Karpas-422 (cell line): ENCODE measurements around the gene RIPOR2. TPM values are rescaled to one million over a fixed set of nuclear protein-coding genes. Genes with fewer than 3 reads are reported as not detected.

Experiments
- DNase-seq: peaks from one replicate; pipeline ENCODE4 v3.0.0-alpha.2; 2015
- H2AFZ ChIP-seq: fragments of 200-600 bp; sonication (generic); 2 replicates; pipeline ENCODE4 v1.6.1; 2014; ENCODE audit warnings: antibody characterized with exemption, low read length, mixed read lengths
- H3K27ac ChIP-seq: fragments of 200-600 bp; sonication (generic); 2 replicates; pipeline ENCODE4 v1.5.1; 2014; ENCODE audit warnings: mild to moderate bottlenecking, low read length, moderate library complexity
- H3K27me3 ChIP-seq: fragments of 200-600 bp; sonication (generic); 2 replicates; pipeline ENCODE4 v1.6.1; 2014; ENCODE audit warnings: low read length, mixed read lengths
- H3K36me3 ChIP-seq: fragments of 200-600 bp; sonication (generic); 2 replicates; pipeline ENCODE4 v1.6.1; 2014; ENCODE audit warnings: low read length, mixed read lengths; ENCODE audit not compliant: insufficient read depth
- H3K4me1 ChIP-seq: fragments of 200-600 bp; sonication (generic); 2 replicates; pipeline ENCODE4 v1.6.1; 2014; ENCODE audit warnings: mild to moderate bottlenecking, low read length, mixed read lengths
- H3K4me2 ChIP-seq: fragments of 200-600 bp; sonication (generic); 2 replicates; pipeline ENCODE4 v1.6.1; 2014; ENCODE audit warnings: low read length, low read depth, mild to moderate bottlenecking; ENCODE audit not compliant: poor library complexity, severe bottlenecking
- H3K4me3 ChIP-seq: fragments of 200-600 bp; sonication (generic); 2 replicates; pipeline ENCODE4 v1.5.1; 2014; ENCODE audit warnings: mild to moderate bottlenecking, antibody characterized with exemption, low read length, mixed read lengths
- H3K79me2 ChIP-seq: fragments of 200-600 bp; sonication (generic); 2 replicates; pipeline ENCODE4 v1.6.1; 2014; ENCODE audit warnings: mild to moderate bottlenecking, low read length, mixed read lengths
- H3K9ac ChIP-seq: fragments of 200-600 bp; sonication (generic); 2 replicates; pipeline ENCODE4 v1.6.0; 2014; ENCODE audit warnings: low read length
- H3K9me2 ChIP-seq: fragments of 200-600 bp; sonication (generic), shearing (Covaris generic); replicated peaks from 2 replicates; pipeline ENCODE4 v1.6.0; 2014; ENCODE audit warnings: mild to moderate bottlenecking, low read length, moderate library complexity; ENCODE audit not compliant: insufficient read depth
- H3K9me3 ChIP-seq: fragments of 300-700, 200-600 bp; sonication (generic); 2 replicates; pipeline ENCODE4 v1.6.1; 2014; ENCODE audit warnings: low read length, mixed read lengths
- H4K20me1 ChIP-seq: fragments of 200-600 bp; sonication (generic); 2 replicates; pipeline ENCODE4 v1.6.1; 2014; ENCODE audit warnings: mild to moderate bottlenecking, antibody characterized with exemption, low read length, low read depth; ENCODE audit not compliant: insufficient read depth
- total RNA-seq: library from RNA; depleted of rRNA; stranded (reverse); fragments of >200 nt; shearing (Covaris generic); gene quantifications from 2 replicates; pipeline ENCODE4 v1.2.3, GENCODE V29; 2014; ENCODE audit warnings: low replicate concordance

RIPOR2 gene
- total RNA-seq, 1 experiment from 2014 or later, result 72.1 TPM

GRCh38 chr6:24961852-24962251 is 26.1 kb upstream of the RIPOR2 start:
- no peaks in the 10 kb centered on the region for H3K9me3 ChIP-seq
- H3K4me2 ChIP-seq, result no peak overlapping the region
- H4K20me1 ChIP-seq, result no peaks in the 10 kb centered on the region
- H3K9ac ChIP-seq, result no peak overlapping the region
- peaks cover 11% of the 10 kb centered on the region for H3K79me2 ChIP-seq
- no peaks in the 10 kb centered on the region for H3K9me2 ChIP-seq
- H3K27me3 ChIP-seq, result no peaks in the 10 kb centered on the region
- peaks cover 12% of the 10 kb centered on the region for H3K4me1 ChIP-seq
- no peak overlapping the region for H3K4me3 ChIP-seq
- no peak overlapping the region for H2AFZ ChIP-seq
- H3K27ac ChIP-seq, result no peak overlapping the region
- no peak for DNase-seq
- H3K36me3 ChIP-seq, result no peaks in the 10 kb centered on the region

- Histone ChIP-seq H3K9me2 (no peaks in the 10 kb centered on the region), H3K36me3 (no peaks in the 10 kb centered on the region), H3K4me3 (no peak overlapping the region), H3K27ac (no peak overlapping the region), H3K79me2 (peaks cover 14% of the 10 kb centered on the region), H3K27me3 (no peaks in the 10 kb centered on the region), H3K9ac (no peak overlapping the region), H3K4me2 (no peak overlapping the region), H3K9me3 (no peaks in the 10 kb centered on the region), H2AFZ (no peak overlapping the region), H4K20me1 (no peaks in the 10 kb centered on the region), H3K4me1 (peaks cover 16% of the 10 kb centered on the region)
- no peak for DNase-seq
These were observed 25.3 kb upstream of the RIPOR2 start for GRCh38 chr6:24960991-24961475.

- H3K9ac ChIP-seq, result no peak overlapping the region
These were observed 23.6 kb upstream of the RIPOR2 start for GRCh38 chr6:24959319-24959718.

GRCh38 chr6:24957199-24957598 is 21.4 kb upstream of the RIPOR2 start:
- no peaks in the 10 kb centered on the region for H3K9me3 ChIP-seq
- H3K27me3 ChIP-seq, result no peaks in the 10 kb centered on the region
- no peaks in the 10 kb centered on the region for H4K20me1 ChIP-seq
- no peaks in the 10 kb centered on the region; the same call in 1 of the 2 replicates for H3K36me3 ChIP-seq
- no peak overlapping the region for H3K4me2 ChIP-seq
- no peak overlapping the region for H3K9ac ChIP-seq
- no peak overlapping the region for H3K27ac ChIP-seq
- no peak overlapping the region for H3K4me3 ChIP-seq
- H2AFZ ChIP-seq, result no peak overlapping the region
- peaks cover 18% of the 10 kb centered on the region for H3K79me2 ChIP-seq
- peaks cover 16% of the 10 kb centered on the region for H3K4me1 ChIP-seq
- no peak for DNase-seq
- no peaks in the 10 kb centered on the region for H3K9me2 ChIP-seq

More at GRCh38 chr6:24959319-24959718, 23.6 kb upstream of the RIPOR2 start:
- Histone ChIP-seq H3K4me1 (peaks cover 16% of the 10 kb centered on the region), H3K4me2 (no peak overlapping the region), H3K4me3 (no peak overlapping the region), H3K27me3 (no peaks in the 10 kb centered on the region), H3K27ac (no peak overlapping the region), H3K36me3 (no peaks in the 10 kb centered on the region; the same call in 1 of the 2 replicates), H3K9me3 (no peaks in the 10 kb centered on the region), H4K20me1 (no peaks in the 10 kb centered on the region), H3K9me2 (no peaks in the 10 kb centered on the region), H3K79me2 (peaks cover 18% of the 10 kb centered on the region), H2AFZ (no peak overlapping the region)
- no peak for DNase-seq

GRCh38 chr6:24953726-24954125 is 18.0 kb upstream of the RIPOR2 start:
- Histone ChIP-seq H4K20me1 (no peaks in the 10 kb centered on the region), H3K4me1 (peaks cover 16% of the 10 kb centered on the region), H3K4me3 (no peak overlapping the region), H3K27me3 (no peaks in the 10 kb centered on the region), H3K27ac (no peak overlapping the region), H3K4me2 (no peak overlapping the region), H2AFZ (no peak overlapping the region), H3K9me2 (no peaks in the 10 kb centered on the region), H3K9me3 (no peaks in the 10 kb centered on the region), H3K9ac (no peak overlapping the region), H3K36me3 (no peaks in the 10 kb centered on the region; the same call in 1 of the 2 replicates), H3K79me2 (peaks cover 14% of the 10 kb centered on the region)
- no peak for DNase-seq

GRCh38 chr6:24951811-24952299 is 16.1 kb upstream of the RIPOR2 start:
- H3K27ac ChIP-seq, result no peak overlapping the region
- no peak overlapping the region for H2AFZ ChIP-seq
- H3K9me3 ChIP-seq, result no peaks in the 10 kb centered on the region
- no peak overlapping the region for H3K4me3 ChIP-seq
- H3K36me3 ChIP-seq, result no peaks in the 10 kb centered on the region; the same call in 1 of the 2 replicates
- no peaks in the 10 kb centered on the region for H3K27me3 ChIP-seq
- no peaks in the 10 kb centered on the region for H3K9me2 ChIP-seq
- H3K79me2 ChIP-seq, result peaks cover 7% of the 10 kb centered on the region; the same call in 1 of the 2 replicates
- no peak for DNase-seq
- H3K4me1 ChIP-seq, result peaks cover 4% of the 10 kb centered on the region
- no peak overlapping the region for H3K9ac ChIP-seq
- no peak overlapping the region for H3K4me2 ChIP-seq
- no peaks in the 10 kb centered on the region for H4K20me1 ChIP-seq

GRCh38 chr6:24950218-24950941 is 14.6 kb upstream of the RIPOR2 start:
- Histone ChIP-seq H3K9me3 (no peaks in the 10 kb centered on the region), H3K36me3 (peaks cover 1% of the 10 kb centered on the region; the same call in 1 of the 2 replicates), H3K27me3 (no peaks in the 10 kb centered on the region), H3K9ac (no peak overlapping the region), H4K20me1 (no peaks in the 10 kb centered on the region), H3K4me1 (no peaks in the 10 kb centered on the region), H3K79me2 (peaks cover 5% of the 10 kb centered on the region; the same call in 1 of the 2 replicates), H3K9me2 (no peaks in the 10 kb centered on the region), H3K27ac (no peak overlapping the region), H3K4me3 (no peak overlapping the region), H3K4me2 (no peak overlapping the region), H2AFZ (no peak overlapping the region)
- no peak for DNase-seq

GRCh38 chr6:24949020-24949569 is 13.3 kb upstream of the RIPOR2 start:
- no peak overlapping the region for H3K4me2 ChIP-seq
- H3K36me3 ChIP-seq, result peaks cover 4% of the 10 kb centered on the region; the same call in 1 of the 2 replicates
- H3K27ac ChIP-seq, result no peak overlapping the region
- no peaks in the 10 kb centered on the region for H4K20me1 ChIP-seq
- H2AFZ ChIP-seq, result no peak overlapping the region
- H3K4me1 ChIP-seq, result no peaks in the 10 kb centered on the region
- H3K4me3 ChIP-seq, result no peak overlapping the region
- no peaks in the 10 kb centered on the region for H3K9me2 ChIP-seq
- peaks cover 5% of the 10 kb centered on the region; the same call in 1 of the 2 replicates for H3K79me2 ChIP-seq
- H3K9me3 ChIP-seq, result no peaks in the 10 kb centered on the region
- no peaks in the 10 kb centered on the region for H3K27me3 ChIP-seq
- DNase-seq, result no peak
- no peak overlapping the region for H3K9ac ChIP-seq
